Large intestine (tissue), 12 donors: ENCODE results near the gene ANKLE1. TPM values are rescaled to one million over a fixed set of nuclear protein-coding genes. Genes with fewer than 3 reads are reported as not detected.

Source experiments
- DNase-seq, 2 donors: peaks; one replicate each; pipeline versions ENCODE4 v3.0.0 to v3.0.0-alpha.2; 2013
- H3K27ac ChIP-seq: one replicate; pipeline ENCODE4 v1.5.1; 2013; ENCODE audit warnings: low read length
- H3K27me3 ChIP-seq: 2 replicates; pipeline ENCODE4 v1.6.1; 2013; ENCODE audit warnings: low read length; ENCODE audit not compliant: control insufficient read depth, insufficient read depth
- H3K36me3 ChIP-seq: 2 replicates; pipeline ENCODE4 v1.6.1; 2013; ENCODE audit warnings: low read length; ENCODE audit not compliant: control insufficient read depth, insufficient read depth
- H3K4me1 ChIP-seq: one replicate; pipeline ENCODE4 v1.6.1; 2013; ENCODE audit warnings: low read length; ENCODE audit not compliant: control insufficient read depth, insufficient read depth
- H3K4me3 ChIP-seq: one replicate; pipeline ENCODE4 v1.5.1; 2013; ENCODE audit warnings: low read length
- H3K9me3 ChIP-seq: one replicate; pipeline ENCODE4 v1.6.1; 2013; ENCODE audit warnings: mild to moderate bottlenecking, low read depth, low read length, moderate library complexity; ENCODE audit not compliant: control insufficient read depth
- WGBS: methylation state at CpG from one replicate; pipeline ENCODE4 v1.1.5; 2013; ENCODE audit warnings: low lambda C conversion rate; ENCODE audit not compliant: insufficient coverage; 5-methylcytosine and 5-hydroxymethylcytosine counted together
- long read RNA-seq, 11 donors: transcript quantifications; one replicate each; lab custom pipeline, GENCODE V29; 2026
- polyA plus RNA-seq: library from polyadenylated mRNA; unstranded; fragments of 120-200 nt; gene quantifications from one replicate; pipeline ENCODE4 v1.2.1, GENCODE V29; 2013

ANKLE1 gene
- 1.4 TPM for polyA plus RNA-seq
- long read RNA-seq, donor 1, result 0 reads
- long read RNA-seq, donor 2, result 0 reads
- long read RNA-seq, donor 3, result 0 reads
- long read RNA-seq, donor 4, result 0 reads
- long read RNA-seq, donor 5, result 0 reads
- long read RNA-seq, donor 6, result 0 reads
- long read RNA-seq, donor 7, result 0 reads
- long read RNA-seq, donor 8, result 0 reads
- long read RNA-seq, donor 9, result 0 reads
- long read RNA-seq, donor 10, result 0 reads
- long read RNA-seq, donor 11, result 0 reads

DNA sequence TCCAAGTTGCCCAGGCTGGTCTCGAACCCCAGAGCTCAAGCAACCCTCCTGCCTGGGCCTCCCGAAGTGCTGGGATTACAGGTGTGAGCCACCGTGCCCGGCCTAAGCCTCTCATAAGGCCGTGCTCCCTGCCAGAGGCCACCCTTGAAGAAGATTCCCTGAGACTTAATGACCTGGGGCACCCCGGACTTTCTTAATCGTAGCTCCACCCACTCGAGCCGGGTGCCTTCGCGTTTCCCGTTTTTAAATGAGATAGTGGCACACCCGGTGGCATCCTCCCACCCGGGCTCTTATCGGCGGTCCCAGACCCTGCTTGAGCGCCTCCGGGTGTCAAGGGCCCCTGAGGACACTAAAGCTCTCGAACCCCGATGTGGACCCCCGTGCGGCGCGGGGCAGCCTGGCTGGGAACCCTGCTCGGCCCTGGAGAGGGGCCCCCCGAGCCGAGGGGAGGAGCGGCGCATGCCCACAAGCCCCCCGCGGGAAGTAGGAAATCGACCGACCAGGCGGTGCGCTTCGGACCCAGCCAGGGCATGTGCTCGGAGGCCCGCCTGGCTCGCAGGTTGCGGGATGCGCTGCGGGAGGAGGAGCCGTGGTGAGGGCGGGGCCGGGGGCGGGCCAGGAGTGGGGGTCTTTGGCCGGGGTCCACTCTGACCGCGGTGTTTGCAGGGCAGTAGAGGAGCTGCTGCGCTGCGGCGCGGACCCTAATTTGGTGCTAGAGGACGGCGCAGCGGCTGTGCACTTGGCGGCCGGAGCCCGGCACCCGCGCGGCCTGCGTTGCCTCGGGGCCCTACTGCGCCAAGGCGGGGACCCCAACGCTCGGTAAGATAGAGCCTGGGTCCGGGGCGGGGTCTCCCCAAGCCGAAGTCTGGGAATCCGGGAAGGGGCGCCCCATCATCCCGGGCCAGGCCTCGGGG lies at the start of gene ANKLE1:
TSS of gene ANKLE1 (plus strand) at position 511 of the 914 bp plus-strand sequence. CDS start at position 531, 20 bp downstream.
- Histone ChIP-seq H3K9me3 (peaks cover 10% of the 10 kb centered on the region), H3K36me3 (peaks cover 19% of the 10 kb centered on the region), H3K4me1 (peaks cover 10% of the 10 kb centered on the region), H3K4me3 (peak within 1 kb of the TSS; percentile 13), H3K27ac (no peak within 1 kb of the TSS), H3K27me3 (peaks cover 17% of the 10 kb centered on the region)
- DNase-seq, result peak in 1 of 2 donors; percentile 30
- no CpG with 5 or more reads among the region's 75 CpGs for WGBS

- Histone ChIP-seq H3K9me3 (no peaks in the 10 kb centered on the region), H3K36me3 (peaks cover 63% of the 10 kb centered on the region), H3K4me3 (no peak overlapping the region), H3K4me1 (peaks cover 20% of the 10 kb centered on the region), H3K27me3 (no peaks in the 10 kb centered on the region), H3K27ac (no peak overlapping the region)
- no CpG with 5 or more reads among the region's 25 CpGs for WGBS
- no peak for DNase-seq
These were observed 49.4 kb upstream of the ANKLE1 start for GRCh38 chr19:17232258-17232657.

- no peaks in the 10 kb centered on the region for H3K27me3 ChIP-seq
- DNase-seq, result peak in 1 of 2 donors; percentile 57
- peak overlapping the region; percentile 61 for H3K27ac ChIP-seq
- peaks cover 66% of the 10 kb centered on the region for H3K36me3 ChIP-seq
- H3K4me1 ChIP-seq, result peaks cover 23% of the 10 kb centered on the region
- H3K9me3 ChIP-seq, result no peaks in the 10 kb centered on the region
- WGBS, result 46% methylated on average over 3 of the region's 11 CpGs
- H3K4me3 ChIP-seq, result peak overlapping the region; percentile 33
These were observed 46.8 kb upstream of the ANKLE1 start for GRCh38 chr19:17234911-17235299.

- H3K27ac ChIP-seq, result peak overlapping the region; percentile 61
- H3K36me3 ChIP-seq, result peaks cover 62% of the 10 kb centered on the region
- WGBS, result no CpG with 5 or more reads among the region's 80 CpGs
- H3K4me1 ChIP-seq, result peaks cover 28% of the 10 kb centered on the region
- no peaks in the 10 kb centered on the region for H3K27me3 ChIP-seq
- DNase-seq, result peak in 1 of 2 donors; percentile 81
- H3K4me3 ChIP-seq, result peak overlapping the region; percentile 33
- no peaks in the 10 kb centered on the region for H3K9me3 ChIP-seq
These were observed 46.3 kb upstream of the ANKLE1 start for GRCh38 chr19:17235300-17235970.

DNA sequence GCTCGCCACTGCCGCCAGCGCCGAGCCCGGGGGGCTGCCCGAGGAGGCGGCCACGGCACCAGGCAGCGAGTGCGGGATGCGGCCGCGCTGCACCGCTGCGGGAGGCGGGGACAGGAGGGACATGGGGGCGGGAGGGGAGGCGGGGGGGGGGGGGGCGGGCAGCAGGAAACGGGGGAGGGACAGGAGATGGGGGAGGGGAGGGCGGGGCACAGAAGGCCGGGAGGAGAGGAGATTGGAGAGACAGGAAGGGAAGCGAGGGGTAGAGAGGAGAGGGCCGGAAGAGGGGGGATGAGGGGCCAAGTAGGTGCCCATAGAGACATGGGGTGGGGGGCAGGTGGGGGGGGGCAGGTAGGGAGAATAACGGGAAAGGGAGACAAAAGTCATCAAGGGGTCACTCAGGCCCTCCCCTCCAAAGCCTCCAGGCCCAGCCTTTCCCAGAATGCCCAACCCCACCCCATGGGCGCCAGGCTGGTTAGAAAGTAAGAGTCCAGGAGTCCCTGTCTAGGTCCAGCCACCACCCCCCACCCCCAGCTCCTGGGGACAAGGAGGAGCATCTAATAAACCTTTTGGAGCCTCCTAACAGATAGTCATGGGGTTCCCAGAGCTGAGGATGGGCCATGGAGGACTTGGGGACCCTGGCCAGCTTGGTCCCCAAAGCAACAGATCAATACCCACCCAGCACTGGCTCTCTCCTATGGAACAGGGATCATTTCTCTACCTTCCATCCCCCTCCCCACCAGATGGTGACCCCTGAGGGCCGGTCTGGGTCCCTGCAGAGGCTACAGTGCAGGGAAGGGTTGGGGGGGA lies 45.5 kb upstream of the ANKLE1 start:
- H3K27ac ChIP-seq, result no peak overlapping the region
- no peaks in the 10 kb centered on the region for H3K27me3 ChIP-seq
- peak in 1 of 2 donors; percentile 37 for DNase-seq
- WGBS, result no CpG with 5 or more reads among the region's 27 CpGs
- peaks cover 35% of the 10 kb centered on the region for H3K4me1 ChIP-seq
- peaks cover 62% of the 10 kb centered on the region for H3K36me3 ChIP-seq
- H3K4me3 ChIP-seq, result no peak overlapping the region
- no peaks in the 10 kb centered on the region for H3K9me3 ChIP-seq

DNA sequence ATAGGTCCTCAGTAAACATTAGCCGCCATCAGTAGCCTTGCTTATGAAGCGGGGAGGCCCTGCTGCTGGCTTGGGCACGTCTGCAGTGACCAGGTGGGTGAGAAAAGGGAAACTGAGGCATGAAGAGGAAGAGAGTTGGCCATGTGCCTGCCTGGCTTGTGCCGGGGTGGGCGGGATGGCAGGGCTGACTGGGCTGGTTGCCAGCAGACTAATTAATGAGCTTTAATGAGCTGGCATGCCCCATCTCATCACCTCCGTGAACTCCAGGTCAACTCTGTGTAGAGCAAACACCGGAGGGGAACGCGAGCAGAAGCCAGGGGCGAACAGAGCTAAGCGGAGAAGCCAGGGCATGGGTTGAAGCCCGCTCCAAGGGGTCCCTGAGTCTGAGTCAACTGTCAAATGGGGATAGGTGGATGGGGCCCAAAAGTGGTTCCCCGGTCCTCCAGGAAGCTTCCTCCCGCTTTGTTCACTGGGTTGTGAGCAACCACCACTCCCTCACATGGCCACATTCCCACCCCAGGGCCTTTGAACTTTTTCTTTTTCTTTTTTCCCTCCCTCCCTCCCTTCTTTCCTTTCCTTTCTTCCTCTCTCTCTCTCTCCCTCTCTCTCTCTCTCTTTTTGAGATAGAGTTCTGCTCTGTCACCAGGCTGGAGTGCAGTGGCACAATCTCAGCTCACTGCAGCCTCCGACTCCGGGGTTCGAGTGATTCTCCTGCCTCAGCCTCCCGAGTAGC lies 44.7 kb upstream of the ANKLE1 start:
- H3K36me3 ChIP-seq, result peaks cover 55% of the 10 kb centered on the region
- H3K27ac ChIP-seq, result no peak overlapping the region
- 88% methylated on average over 3 of the region's 18 CpGs for WGBS
- H3K27me3 ChIP-seq, result no peaks in the 10 kb centered on the region
- H3K4me3 ChIP-seq, result no peak overlapping the region
- peak in 1 of 2 donors; percentile 11 for DNase-seq
- no peaks in the 10 kb centered on the region for H3K9me3 ChIP-seq
- H3K4me1 ChIP-seq, result peaks cover 40% of the 10 kb centered on the region

DNA sequence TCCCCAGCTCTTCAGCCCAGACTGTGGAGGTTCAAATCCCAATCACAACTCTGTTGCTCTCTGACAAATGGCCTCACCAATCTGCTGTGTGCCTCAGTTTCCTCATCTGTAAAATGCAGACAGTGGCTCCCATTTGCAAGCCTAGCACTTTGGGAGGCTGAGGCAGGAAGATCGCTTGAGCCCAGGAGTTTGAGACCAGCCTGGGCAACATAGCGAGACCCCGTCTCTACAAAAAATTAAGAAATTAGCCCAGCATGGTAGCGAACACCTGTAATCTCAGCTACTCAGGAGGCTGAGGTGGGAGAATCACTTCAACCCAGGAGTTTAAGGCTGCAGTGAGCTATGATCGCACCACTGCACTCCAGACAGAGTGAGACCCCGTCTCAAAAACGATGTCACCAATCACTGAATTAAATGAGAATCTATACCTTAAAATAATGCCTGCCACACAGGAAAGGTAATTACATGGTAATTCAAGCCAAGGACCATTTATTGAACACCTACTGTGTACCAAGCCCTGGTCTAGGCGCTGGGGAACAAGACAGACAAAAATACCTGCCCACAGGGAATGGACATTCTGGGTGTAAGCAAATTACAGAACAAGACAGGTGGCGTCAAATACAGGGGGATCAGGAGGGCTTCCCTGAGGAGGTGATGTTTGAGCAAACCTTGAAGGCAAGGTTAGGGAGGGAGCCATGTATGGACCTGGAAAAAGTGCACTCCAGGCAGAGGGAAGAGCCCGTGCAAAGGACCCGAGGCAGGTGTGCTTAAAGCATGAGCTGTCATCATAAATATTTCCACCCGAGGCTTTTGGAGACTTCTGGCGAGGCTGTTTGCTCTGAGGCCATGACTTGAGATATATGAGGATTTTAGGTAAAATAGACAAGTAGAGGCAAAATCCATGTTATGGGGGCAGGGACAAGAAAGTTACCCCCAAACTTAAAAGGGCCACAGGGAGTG lies 43.7 kb upstream of the ANKLE1 start:
- no peak for DNase-seq
- Histone ChIP-seq H3K4me1 (peaks cover 48% of the 10 kb centered on the region), H3K36me3 (peaks cover 45% of the 10 kb centered on the region), H3K27ac (no peak overlapping the region), H3K4me3 (no peak overlapping the region), H3K27me3 (no peaks in the 10 kb centered on the region), H3K9me3 (no peaks in the 10 kb centered on the region)
- no CpG with 5 or more reads among the region's 13 CpGs for WGBS

DNA sequence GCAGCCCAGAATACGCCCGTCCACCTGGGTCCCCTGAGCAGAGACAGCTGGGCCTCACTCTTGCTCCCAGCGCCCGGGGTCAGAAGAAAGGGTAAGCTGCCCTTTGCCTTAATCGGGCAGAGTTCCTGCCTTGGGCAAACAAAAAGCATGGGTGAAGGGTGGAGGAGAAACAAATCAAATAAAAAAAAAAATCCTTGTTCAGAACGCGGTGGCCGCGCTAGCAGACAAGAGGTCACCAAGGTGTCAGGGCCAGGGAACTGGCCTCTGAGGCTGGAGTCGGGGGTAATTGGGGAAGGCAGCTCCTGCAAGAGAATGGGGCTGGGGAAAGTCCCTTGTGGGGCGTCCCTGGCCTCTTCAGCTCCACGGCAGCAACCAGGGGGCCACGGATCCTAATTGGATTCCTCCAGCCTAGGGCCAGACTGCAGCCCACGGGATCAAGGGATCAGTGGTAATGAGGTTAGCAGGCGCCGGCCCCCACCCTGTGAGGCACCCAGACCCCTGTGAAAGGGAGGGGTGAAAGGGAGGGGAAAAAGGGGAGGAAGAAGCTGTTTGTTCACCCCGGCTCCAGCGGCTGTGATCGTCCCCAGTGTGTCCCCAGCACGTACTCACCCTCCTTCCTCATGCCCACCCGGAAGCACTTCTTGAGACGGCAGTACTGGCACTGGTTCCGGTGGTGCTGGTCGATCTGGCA lies 41.5 kb upstream of the ANKLE1 start:
- DNase-seq, result peak in 1 of 2 donors; percentile 63
- Histone ChIP-seq H3K4me3 (peak overlapping the region; percentile 11), H3K27ac (peak overlapping the region; percentile 78), H3K4me1 (peaks cover 43% of the 10 kb centered on the region), H3K9me3 (no peaks in the 10 kb centered on the region), H3K27me3 (no peaks in the 10 kb centered on the region), H3K36me3 (peaks cover 29% of the 10 kb centered on the region)
- 20% methylated on average over 2 of the region's 24 CpGs for WGBS
